K562 (cell line): ENCODE data around the gene UBE2G2. TPM values are rescaled to one million over a fixed set of nuclear protein-coding genes. Genes with fewer than 3 reads are reported as not detected.

Source experiments
- CBFA2T3 ChIP-seq: fragments of 450-650 bp; IDR thresholded peaks from 2 replicates; pipeline ENCODE4 v1.6.1; 2017
- NFATC3 ChIP-seq: fragments of 450-650 bp; IDR thresholded peaks from 2 replicates; pipeline ENCODE4 v1.6.1; 2017; ENCODE audit warnings: mild to moderate bottlenecking
- TCF3 ChIP-seq: sonication (generic); formaldehyde crosslinking; IDR thresholded peaks from 2 replicates; pipeline ENCODE4 v1.4.0; 2020; ENCODE audit warnings: mild to moderate bottlenecking, missing genetic modification reagents
- THAP12 ChIP-seq: fragments of 250-450 bp; sonication (Bioruptor Pico); IDR thresholded peaks from 2 replicates; pipeline ENCODE4 v1.9.0; 2021; ENCODE audit warnings: mild to moderate bottlenecking, inconsistent platforms
- polyA plus RNA-seq, 8 experiments: library from polyadenylated mRNA; depleted of rRNA in 4 of 8; stranded (reverse) in 5 of 8; unstranded in 3 of 8; fragments of >200 nt; fragmentation: Nextera tagmentation in 2 of 8; fragmentation: Illumina TruSeq in 1 of 8; extraction: Ambion mirVana in 2 of 8; extraction: Trizol in 1 of 8; gene quantifications; 2 replicates each; pipeline versions ENCODE4 v1.2.1 to v1.2.3, GENCODE V29; 2011 to 2014; ENCODE audit warnings: inconsistent platforms in 1 of 8, missing spikeins in 1 of 8
- total RNA-seq, 7 experiments: library from RNA; depleted of rRNA in 6 of 7; stranded (reverse); fragments of >200 nt in 6 of 7; fragmentation: Illumina TruSeq in 2 of 7; extraction: Trizol in 2 of 7; gene quantifications; 2 replicates each; pipeline versions ENCODE4 v1.2.1 to v1.2.3, GENCODE V29; 2011 to 2021; ENCODE audit warnings: low replicate concordance in 1 of 7
- TF ChIP-seq, protein P1 (sequence below), 2 experiments: fragments of 450-650 bp; formaldehyde crosslinking in 1 of 2; IDR thresholded peaks; 2 replicates each; pipeline versions ENCODE4 v1.4.0 to v1.6.1; 2014 to 2020; ENCODE audit warnings: mild to moderate bottlenecking in 2 of 2, borderline replicate concordance in 1 of 2, low read depth in 1 of 2
- TF ChIP-seq, protein P2 (sequence below): IDR thresholded peaks from 3 replicates; pipeline ENCODE4 v1.6.1; 2011; ENCODE audit warnings: borderline replicate concordance, mild to moderate bottlenecking; ENCODE audit not compliant: insufficient read length, insufficient read depth

UBE2G2 gene
- total and polyA plus RNA-seq, 9 of the 15 experiments (the other 6 are each of a cell fraction or from before 2014, with no cell fraction given) = 47.5 to 225 (median 140) TPM

DNA sequence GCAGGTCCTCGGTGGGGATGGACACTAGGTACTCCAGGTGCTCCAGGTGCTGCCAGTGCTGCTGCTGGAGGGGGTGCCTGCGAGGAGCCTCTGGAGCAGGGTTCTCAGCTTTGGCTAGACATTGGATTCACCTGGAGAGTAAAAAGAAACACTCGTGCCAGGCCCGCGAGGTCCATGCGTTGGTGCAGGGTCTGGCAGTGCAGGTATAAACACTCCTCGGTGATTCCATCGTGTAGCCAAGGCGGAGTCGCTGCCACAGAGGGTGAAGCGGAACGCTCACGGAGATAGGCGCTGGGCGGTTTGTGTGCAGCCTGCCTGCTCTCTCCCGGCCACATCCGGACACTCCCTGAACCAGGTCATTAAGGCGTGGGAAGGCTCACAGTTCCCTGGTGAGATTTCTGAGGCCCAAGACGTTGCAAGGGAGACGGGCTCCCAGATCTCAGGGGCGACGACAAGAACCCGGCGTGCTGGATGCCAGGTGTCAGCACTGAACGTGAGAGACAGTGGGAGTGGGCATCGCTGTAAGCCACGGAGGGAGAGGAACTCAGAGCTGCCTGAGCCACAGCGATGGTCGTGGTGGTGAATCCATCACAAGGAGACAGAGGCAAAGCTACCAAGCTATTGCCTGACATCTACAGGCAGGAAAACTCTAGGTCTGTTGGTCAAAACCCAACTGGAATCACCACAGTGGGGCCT lies 33.5 kb upstream of the UBE2G2 start (continued):
- TF ChIP-seq, protein P1, sequence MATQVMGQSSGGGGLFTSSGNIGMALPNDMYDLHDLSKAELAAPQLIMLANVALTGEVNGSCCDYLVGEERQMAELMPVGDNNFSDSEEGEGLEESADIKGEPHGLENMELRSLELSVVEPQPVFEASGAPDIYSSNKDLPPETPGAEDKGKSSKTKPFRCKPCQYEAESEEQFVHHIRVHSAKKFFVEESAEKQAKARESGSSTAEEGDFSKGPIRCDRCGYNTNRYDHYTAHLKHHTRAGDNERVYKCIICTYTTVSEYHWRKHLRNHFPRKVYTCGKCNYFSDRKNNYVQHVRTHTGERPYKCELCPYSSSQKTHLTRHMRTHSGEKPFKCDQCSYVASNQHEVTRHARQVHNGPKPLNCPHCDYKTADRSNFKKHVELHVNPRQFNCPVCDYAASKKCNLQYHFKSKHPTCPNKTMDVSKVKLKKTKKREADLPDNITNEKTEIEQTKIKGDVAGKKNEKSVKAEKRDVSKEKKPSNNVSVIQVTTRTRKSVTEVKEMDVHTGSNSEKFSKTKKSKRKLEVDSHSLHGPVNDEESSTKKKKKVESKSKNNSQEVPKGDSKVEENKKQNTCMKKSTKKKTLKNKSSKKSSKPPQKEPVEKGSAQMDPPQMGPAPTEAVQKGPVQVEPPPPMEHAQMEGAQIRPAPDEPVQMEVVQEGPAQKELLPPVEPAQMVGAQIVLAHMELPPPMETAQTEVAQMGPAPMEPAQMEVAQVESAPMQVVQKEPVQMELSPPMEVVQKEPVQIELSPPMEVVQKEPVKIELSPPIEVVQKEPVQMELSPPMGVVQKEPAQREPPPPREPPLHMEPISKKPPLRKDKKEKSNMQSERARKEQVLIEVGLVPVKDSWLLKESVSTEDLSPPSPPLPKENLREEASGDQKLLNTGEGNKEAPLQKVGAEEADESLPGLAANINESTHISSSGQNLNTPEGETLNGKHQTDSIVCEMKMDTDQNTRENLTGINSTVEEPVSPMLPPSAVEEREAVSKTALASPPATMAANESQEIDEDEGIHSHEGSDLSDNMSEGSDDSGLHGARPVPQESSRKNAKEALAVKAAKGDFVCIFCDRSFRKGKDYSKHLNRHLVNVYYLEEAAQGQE (IDR thresholded peaks at IDR 0.05; ENCODE audit: borderline replicate concordance) = peak; percentile 65
- TF ChIP-seq, protein P1 (CRISPR knock-in tag; IDR thresholded peaks at IDR 0.05; ENCODE audit: low read depth) = no peak
- TF ChIP-seq NFATC3 = no peak
- TF ChIP-seq, protein P2, sequence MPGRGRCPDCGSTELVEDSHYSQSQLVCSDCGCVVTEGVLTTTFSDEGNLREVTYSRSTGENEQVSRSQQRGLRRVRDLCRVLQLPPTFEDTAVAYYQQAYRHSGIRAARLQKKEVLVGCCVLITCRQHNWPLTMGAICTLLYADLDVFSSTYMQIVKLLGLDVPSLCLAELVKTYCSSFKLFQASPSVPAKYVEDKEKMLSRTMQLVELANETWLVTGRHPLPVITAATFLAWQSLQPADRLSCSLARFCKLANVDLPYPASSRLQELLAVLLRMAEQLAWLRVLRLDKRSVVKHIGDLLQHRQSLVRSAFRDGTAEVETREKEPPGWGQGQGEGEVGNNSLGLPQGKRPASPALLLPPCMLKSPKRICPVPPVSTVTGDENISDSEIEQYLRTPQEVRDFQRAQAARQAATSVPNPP = no peak
- TF ChIP-seq CBFA2T3 = peak; percentile 50
- TF ChIP-seq THAP12 (CRISPR knock-in tag) = no peak
- peak; percentile 59 for TF ChIP-seq TCF3 (CRISPR knock-in tag)
- TF ChIP-seq, all 486 proteins: peak for 62
